GM21737 (cell line): ENCODE data around the gene PLEKHN1.
"Not testable (repeated sequence)": the region's sequence is repeated elsewhere in the genome, so short reads cannot be mapped to it uniquely, and the experiment has no call there.

Experiments used
- ATAC-seq: cut with Tn5 transposase; IDR thresholded peaks from one replicate; pipeline ENCODE4 v1.9.1; 2021; ENCODE audit warnings: mild to moderate bottlenecking, moderate library complexity; ENCODE audit not compliant: unreplicated experiment

The PLEKHN1 gene

GRCh38 chr1:991275-991674, 25.0 kb downstream of the PLEKHN1 start:
- ATAC-seq = not testable (repeated sequence)

- ATAC-seq = no peak
These were observed 25.6 kb downstream of the PLEKHN1 start for GRCh38 chr1:991895-992294.

GRCh38 chr1:992362-992761, 26.1 kb downstream of the PLEKHN1 start:
- no peak for ATAC-seq

- ATAC-seq = no peak
These were observed 27.2 kb downstream of the PLEKHN1 start for GRCh38 chr1:993379-993995.

GRCh38 chr1:994546-994945, 28.3 kb downstream of the PLEKHN1 start:
- not testable (repeated sequence) for ATAC-seq

GRCh38 chr1:995665-996633, 29.7 kb downstream of the PLEKHN1 start:
- no peak for ATAC-seq

- no peak for ATAC-seq
These were observed 30.8 kb downstream of the PLEKHN1 start for GRCh38 chr1:996851-997712.

- no peak for ATAC-seq
These were observed 31.4 kb downstream of the PLEKHN1 start for GRCh38 chr1:997713-997992.

GRCh38 chr1:997993-998744, 31.9 kb downstream of the PLEKHN1 start:
- ATAC-seq = no peak

GRCh38 chr1:998745-998994, 32.4 kb downstream of the PLEKHN1 start:
- no peak for ATAC-seq

- ATAC-seq = no peak
These were observed 32.9 kb downstream of the PLEKHN1 start for GRCh38 chr1:998995-999724.

GRCh38 chr1:999725-1000356, 33.6 kb downstream of the PLEKHN1 start, which contains the start of gene HES4:
HES4 (minus strand) TSS chr1:1000097; CDS start chr1:999973, 124 bp downstream.
- ATAC-seq = peak; percentile 37

GRCh38 chr1:1000357-1001056, 34.2 kb downstream of the PLEKHN1 start:
- peak; percentile 19 for ATAC-seq

- ATAC-seq = no peak
These were observed 34.9 kb downstream of the PLEKHN1 start for GRCh38 chr1:1001057-1001783.

GRCh38 chr1:1003618-1004419, 37.5 kb downstream of the PLEKHN1 start:
- ATAC-seq = no peak

- ATAC-seq = no peak
These were observed 38.1 kb downstream of the PLEKHN1 start for GRCh38 chr1:1004420-1004779.

GRCh38 chr1:1004780-1005697, 38.8 kb downstream of the PLEKHN1 start:
- ATAC-seq = no peak
